Measurements from ENCODE around the gene EIF3A.

Gene EIF3A

GRCh38 chr10:118998183-118998582 lies 82.4 kb downstream of the EIF3A start:
- DNase-seq: no peak

DNA sequence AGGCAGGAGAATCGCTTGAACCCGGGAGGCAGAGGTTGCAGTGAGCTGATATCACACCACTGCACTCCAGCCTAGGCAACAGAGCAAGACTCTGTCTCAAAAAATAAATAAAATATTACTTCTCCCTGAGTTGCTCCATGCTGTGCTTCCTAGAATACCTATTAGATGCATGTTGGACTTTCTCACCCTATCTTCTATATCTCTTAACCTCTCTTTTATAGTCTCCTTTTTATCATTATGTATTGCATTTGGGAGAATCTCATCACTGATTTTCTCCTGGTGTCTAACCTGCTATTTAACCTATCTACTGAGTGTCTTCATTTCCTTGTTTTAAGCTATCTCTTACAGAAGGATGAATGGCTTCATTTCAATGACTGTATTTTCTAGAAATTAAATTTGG lies 83.2 kb downstream of the EIF3A start:
- DNase-seq: no peak

DNA sequence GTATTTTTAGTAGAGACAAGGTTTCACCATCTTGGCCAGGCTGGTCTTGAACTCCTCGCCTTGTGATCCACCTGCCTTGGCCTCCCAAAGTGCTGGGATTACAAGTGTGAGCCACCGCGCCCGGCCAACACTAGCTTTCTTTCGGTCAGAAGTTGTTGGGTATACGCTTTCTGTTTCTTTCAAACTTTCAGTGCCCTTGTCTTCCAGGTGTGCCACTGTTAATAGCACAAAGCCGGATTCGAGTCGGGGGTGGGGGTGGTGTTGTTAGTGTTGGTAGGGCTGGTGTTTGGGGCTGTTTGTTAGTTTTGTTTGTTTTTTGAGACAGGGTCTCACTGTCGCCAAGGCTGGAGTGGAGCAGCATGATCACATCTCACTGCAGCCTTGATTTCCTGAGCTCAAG lies 84.9 kb downstream of the EIF3A start:
- DNase-seq: no peak

- DNase-seq: no peak
Observed at GRCh38 chr10:118994321-118994720, 86.3 kb downstream of the EIF3A start.

DNA sequence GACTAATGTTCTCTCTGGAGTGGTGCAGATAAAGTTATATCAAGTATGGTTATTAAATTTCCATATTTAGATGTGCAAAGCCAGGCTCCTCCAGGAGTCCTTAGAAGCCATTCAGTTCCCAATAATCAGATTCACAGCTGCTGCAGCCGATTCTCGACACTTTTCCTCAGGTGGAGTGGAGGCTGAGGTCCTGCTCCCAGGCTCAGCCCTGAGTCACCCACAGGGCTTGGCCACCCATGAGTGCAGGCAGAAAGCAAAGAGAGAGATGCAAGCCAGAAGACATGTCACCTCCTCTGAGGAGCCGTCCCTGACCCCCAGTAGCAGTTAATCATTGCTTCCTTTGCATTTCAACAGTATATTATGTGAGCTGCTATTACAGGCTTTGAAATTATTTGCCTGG lies 87.4 kb downstream of the EIF3A start:
- no peak for DNase-seq

- no peak for DNase-seq
Observed at GRCh38 chr10:118992496-118992895, 88.1 kb downstream of the EIF3A start.

GRCh38 chr10:118990326-118990725 lies 90.3 kb downstream of the EIF3A start:
- peak in 1 of 2 experiments; percentile 39 for DNase-seq

GRCh38 chr10:118986815-118987790 lies 93.5 kb downstream of the EIF3A start:
- DNase-seq: no peak

DNA sequence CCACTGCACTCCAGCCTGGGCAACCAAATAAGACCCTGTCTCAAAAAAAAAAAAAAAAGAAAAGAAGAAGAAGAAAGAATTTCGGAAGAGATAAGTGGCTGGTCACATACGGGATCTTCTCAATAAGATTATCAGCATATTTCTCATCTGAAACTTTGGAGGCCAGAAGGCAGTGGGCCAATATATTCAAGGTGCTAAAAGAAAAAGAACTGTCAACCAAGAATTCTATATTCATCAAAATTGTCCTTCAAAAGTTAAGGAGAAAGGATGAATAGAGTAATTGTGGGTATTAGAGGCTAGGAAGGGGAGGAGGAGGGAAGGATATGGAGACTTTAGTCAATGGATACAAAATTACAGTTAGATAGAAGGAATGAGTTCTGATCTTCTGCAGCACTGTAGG lies 95.0 kb downstream of the EIF3A start:
- no peak for DNase-seq

All from NCI-H2081 (cell line).